HUDEP-2 (cell line): ENCODE results near the gene FOXD2.

Experiments used
- DNase-seq, 76 experiments: peaks; one replicate each; lab custom pipeline; 2025; ENCODE audit not compliant: unreplicated experiment in 76 of 76; lab: John Stamatoyannopoulos, UW

The FOXD2 gene

GRCh38 chr1:47416319-47417169 is 21.3 kb upstream of the FOXD2 start:
- no peak for DNase-seq

GRCh38 chr1:47417170-47418044 is 20.4 kb upstream of the FOXD2 start:
- DNase-seq, result no peak

GRCh38 chr1:47418122-47418521 is 19.7 kb upstream of the FOXD2 start:
- DNase-seq, result no peak

- DNase-seq, result no peak
Observed at GRCh38 chr1:47418681-47419325, 19.0 kb upstream of the FOXD2 start.

- DNase-seq, result no peak
Observed at GRCh38 chr1:47420547-47420946, 17.3 kb upstream of the FOXD2 start.

- DNase-seq, result no peak
Observed at GRCh38 chr1:47423872-47424271, 14.0 kb upstream of the FOXD2 start.

GRCh38 chr1:47424336-47424982 is 13.4 kb upstream of the FOXD2 start:
- peak in 2 of 76 experiments; percentile 2 to 7 for DNase-seq

- peak in 5 of 76 experiments; percentile 3 to 19 (median 7) for DNase-seq
Observed at GRCh38 chr1:47431534-47431933, 6.3 kb upstream of the FOXD2 start.

GRCh38 chr1:47432071-47433036 is 5.5 kb upstream of the FOXD2 start:
- DNase-seq, result peak in 67 of 76 experiments; percentile 2 to 72 (median 41)

- DNase-seq, result no peak
Observed at GRCh38 chr1:47433037-47433421, 4.8 kb upstream of the FOXD2 start.

GRCh38 chr1:47433477-47434050 is 4.3 kb upstream of the FOXD2 start:
- no peak for DNase-seq

GRCh38 chr1:47434051-47434842 is 3.6 kb upstream of the FOXD2 start:
- DNase-seq, result no peak

GRCh38 chr1:47435506-47436303 is 2.1 kb upstream of the FOXD2 start:
- DNase-seq, result no peak

GRCh38 chr1:47436304-47436978 is 1.4 kb upstream of the FOXD2 start:
- DNase-seq, result peak in 67 of 76 experiments; percentile 4 to 83 (median 55)

- peak in 6 of 76 experiments; percentile 4 to 50 (median 42) for DNase-seq
Observed at GRCh38 chr1:47436979-47437446, 831 bp upstream of the FOXD2 start.

- peak in 2 of 76 experiments; percentile 2 to 4 for DNase-seq
Observed at GRCh38 chr1:47438165-47439016, 547 bp downstream of the FOXD2 start.
